Thyroid gland (tissue), 4 donors: ENCODE data around the gene LRRC8B. TPM values are rescaled to one million over a fixed set of nuclear protein-coding genes. Genes with fewer than 3 reads are reported as not detected.

Experiments used
- DNase-seq, 2 donors: peaks; one replicate each; pipeline ENCODE4 v3.0.0-alpha.2; 2019
- H3K27ac ChIP-seq, 3 donors: fragments of 200-600 bp; sonication (generic); 1 replicate in 2 of 3; 2 replicates in 1 of 3; pipeline ENCODE4 v1.5.1; 2016 to 2019; ENCODE audit warnings: mild to moderate bottlenecking in 1 of 3, moderate library complexity in 1 of 3
- H3K27me3 ChIP-seq: fragments of 200-600 bp; sonication (generic); one replicate; pipeline ENCODE4 v1.5.1; 2019
- H3K36me3 ChIP-seq, 2 donors: fragments of 200-600 bp; sonication (generic); one replicate each; pipeline ENCODE4 v1.5.1; 2016 to 2019
- H3K4me1 ChIP-seq, 2 donors: fragments of 200-600 bp; sonication (generic); one replicate each; pipeline ENCODE4 v1.5.1; 2017 to 2019
- H3K4me3 ChIP-seq, 3 donors: fragments of 200-600 bp; sonication (generic); replicated peaks in 1 of 3; 1 replicate in 2 of 3; 2 replicates in 1 of 3; pipeline ENCODE4 v1.5.1; 2016; ENCODE audit warnings: mild to moderate bottlenecking in 1 of 3
- H3K9me3 ChIP-seq: fragments of 200-600 bp; sonication (generic); one replicate; pipeline ENCODE4 v1.5.1; 2017
- CTCF ChIP-seq, 6 experiments: fragments of 200-600 bp in 3 of 6; fragments of 450-650 bp in 3 of 6; sonication (generic) in 3 of 6; IDR thresholded peaks; one replicate each; pipeline ENCODE4 v1.5.1; 2016 to 2019; ENCODE audit warnings: antibody characterized with exemption in 6 of 6, mild to moderate bottlenecking in 2 of 6, inconsistent platforms in 1 of 6, moderate library complexity in 1 of 6
- POLR2A ChIP-seq, 2 donors: fragments of 450-650 bp; IDR thresholded peaks; one replicate each; pipeline ENCODE4 v1.6.1; 2017; ENCODE audit warnings: antibody characterized with exemption in 2 of 2, mild to moderate bottlenecking in 2 of 2, moderate library complexity in 1 of 2
- WGBS, 2 donors: methylation state at CpG; one replicate each; pipeline ENCODE4 v1.1.5; 2017; 5-methylcytosine and 5-hydroxymethylcytosine counted together
- intact Hi-C: fragments of 100-400 bp; cut with DNase I; formaldehyde crosslinking; loops from one replicate; pipeline ENCODE4 v1.15.1; 2023
- total RNA-seq, 4 donors: library from RNA; depleted of rRNA; stranded (reverse); fragments of >200 nt; gene quantifications; one replicate each; pipeline ENCODE4 v1.2.3, GENCODE V29; 2016

The LRRC8B gene
- total RNA-seq, 4 donors from 2014 or later, result 11.5 to 27.8 (median 24.4) TPM

DNA sequence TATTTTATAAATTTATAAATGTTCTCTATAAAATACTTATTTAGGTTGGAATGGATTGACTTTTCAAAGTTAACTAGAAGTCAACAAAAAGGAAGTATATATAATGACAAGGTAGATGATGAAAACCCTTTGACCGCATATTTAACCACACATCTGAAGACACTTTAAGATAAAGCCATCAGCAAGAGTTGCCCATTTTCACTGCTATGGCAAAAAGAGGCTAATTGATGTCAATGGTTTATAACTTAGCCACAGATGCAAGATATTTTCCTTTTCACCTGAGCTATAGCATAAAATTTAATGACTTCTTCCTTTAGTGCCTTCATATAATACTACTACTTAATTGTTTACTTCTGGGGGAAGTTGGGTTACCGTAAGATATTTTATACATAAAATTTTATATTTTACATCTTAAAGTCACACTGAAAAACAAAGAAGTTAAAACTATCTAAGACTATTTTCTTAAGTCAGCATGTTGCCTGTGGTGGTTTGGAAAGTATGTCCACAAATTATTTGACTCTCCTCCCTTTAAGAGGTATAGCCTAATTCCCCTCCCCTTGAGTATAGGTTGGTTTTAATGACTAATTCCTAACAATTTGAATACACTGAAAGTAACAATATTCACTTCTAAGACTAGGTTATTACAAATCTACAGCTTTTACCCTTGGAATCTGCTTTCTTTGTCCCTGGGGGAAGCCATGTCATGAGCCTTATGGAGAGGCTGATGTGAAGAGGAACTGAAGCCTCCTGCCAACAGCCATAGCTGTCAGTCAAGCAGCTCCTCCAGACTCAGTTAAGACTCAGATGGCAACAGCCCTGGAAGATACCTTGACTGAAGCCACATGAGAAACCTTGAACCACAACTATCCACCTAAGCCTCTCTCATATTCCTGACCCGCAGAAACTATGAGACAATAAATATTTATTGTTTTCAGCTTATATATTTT is 40.3 kb upstream of the LRRC8B start:
- no peaks in the 10 kb centered on the region for H3K27me3 ChIP-seq
- 60 to 63% methylated on average over 3 of the region's 3 CpGs for WGBS, 2 donors
- no peaks in the 10 kb centered on the region for H3K4me1 ChIP-seq
- no peak for DNase-seq
- H3K36me3 ChIP-seq, result no peaks in the 10 kb centered on the region
- H3K4me3 ChIP-seq, result no peak overlapping the region
- no peak overlapping the region for H3K27ac ChIP-seq
- TF ChIP-seq CTCF (IDR thresholded peaks at IDR 0.05) (no peak), POLR2A (IDR thresholded peaks at IDR 0.05) (no peak)
- intact Hi-C loops, result loop anchor here (5.0 to 10.0 kb wide), 2 partner anchors 113 to 280 kb away; no protein-coding TSS in a partner anchor
- H3K9me3 ChIP-seq, result no peaks in the 10 kb centered on the region

GRCh38 chr1:89487972-89488371 is 36.7 kb upstream of the LRRC8B start:
- no peak for DNase-seq
- Histone ChIP-seq H3K36me3 (no peaks in the 10 kb centered on the region), H3K4me3 (no peak overlapping the region), H3K9me3 (no peaks in the 10 kb centered on the region), H3K4me1 (no peaks in the 10 kb centered on the region), H3K27ac (no peak overlapping the region), H3K27me3 (no peaks in the 10 kb centered on the region)
- intact Hi-C loops, result loop anchor here (10.0 kb wide), 1 partner anchor 277 kb away; no protein-coding TSS in a partner anchor
- TF ChIP-seq POLR2A (IDR thresholded peaks at IDR 0.05) (no peak), CTCF (IDR thresholded peaks at IDR 0.05) (no peak)
- WGBS, 2 donors, result 82 to 88% methylated on average over 2 of the region's 2 CpGs

GRCh38 chr1:89489047-89489729 is 35.4 kb upstream of the LRRC8B start:
- intact Hi-C loops, result loop anchor here (10.0 kb wide), 1 partner anchor 276 kb away; no protein-coding TSS in a partner anchor
- Histone ChIP-seq H3K4me1 (no peaks in the 10 kb centered on the region), H3K4me3 (no peak overlapping the region), H3K27me3 (no peaks in the 10 kb centered on the region), H3K9me3 (no peaks in the 10 kb centered on the region), H3K27ac (no peak overlapping the region), H3K36me3 (no peaks in the 10 kb centered on the region)
- TF ChIP-seq POLR2A (IDR thresholded peaks at IDR 0.05) (no peak), CTCF (IDR thresholded peaks at IDR 0.05) (no peak)
- no peak for DNase-seq
- WGBS, 2 donors, result 53 to 57% methylated on average over 2 of the region's 2 CpGs

DNA sequence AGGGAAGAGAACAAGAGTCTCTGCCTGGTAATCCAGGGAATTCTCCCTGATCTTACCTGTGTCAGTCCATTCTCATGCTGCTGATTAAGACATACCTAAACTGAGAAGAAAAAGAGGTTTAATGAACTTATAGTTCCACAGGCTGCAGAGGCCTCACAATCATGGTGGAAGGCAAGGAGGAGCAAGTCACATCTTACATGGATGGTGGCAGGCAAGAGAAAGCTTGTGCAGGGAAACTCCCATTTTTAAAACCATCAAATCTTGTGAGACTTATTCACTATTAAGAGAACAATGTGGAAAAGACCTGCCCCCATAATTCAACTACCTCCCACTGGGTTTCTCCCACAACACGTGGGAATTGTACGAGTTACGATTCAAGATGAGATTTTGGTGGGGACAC is 34.2 kb upstream of the LRRC8B start:
- no peaks in the 10 kb centered on the region for H3K9me3 ChIP-seq
- H3K27ac ChIP-seq, result no peak overlapping the region
- WGBS, 2 donors, result 61 to 96% methylated on average over 3 of the region's 3 CpGs
- no peak for TF ChIP-seq POLR2A (IDR thresholded peaks at IDR 0.05)
- TF ChIP-seq CTCF (IDR thresholded peaks at IDR 0.05), result no peak
- H3K36me3 ChIP-seq, result no peaks in the 10 kb centered on the region
- no peak for DNase-seq
- H3K27me3 ChIP-seq, result no peaks in the 10 kb centered on the region
- no peak overlapping the region for H3K4me3 ChIP-seq
- intact Hi-C loops, result no loop called here
- H3K4me1 ChIP-seq, result no peaks in the 10 kb centered on the region
